Fibroblast of skin of back (primary cell): Measurements from ENCODE around the gene KRTAP24-1. TPM values are rescaled to one million over a fixed set of nuclear protein-coding genes. Genes with fewer than 3 reads are reported as not detected.

Experiments used
- DNase-seq: peaks from one replicate; pipeline ENCODE4 v3.0.0-alpha.2; 2013
- polyA plus RNA-seq, 2 experiments: library from polyadenylated mRNA; unstranded; fragments of 120-200 nt; gene quantifications; one replicate each; pipeline ENCODE4 v1.2.1, GENCODE V29; 2013; ENCODE audit not compliant: insufficient read length in 2 of 2

Gene KRTAP24-1, protein sequence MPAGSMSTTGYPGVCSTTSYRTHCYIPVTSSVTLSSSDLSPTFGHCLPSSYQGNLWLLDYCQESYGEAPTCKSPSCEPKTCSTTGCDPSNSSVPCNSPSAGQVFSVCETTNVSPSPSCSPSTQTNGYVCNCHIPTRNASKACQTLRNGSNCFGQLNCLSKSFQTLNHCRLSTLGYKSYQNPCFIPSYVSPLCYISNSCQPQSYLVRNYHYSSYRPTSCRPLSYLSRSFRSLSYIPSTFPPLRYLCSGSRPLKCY
- not detected for polyA plus RNA-seq (2013, experiment 1 of 2; ENCODE audit: insufficient read length)
- not detected for polyA plus RNA-seq (2013, experiment 2 of 2; ENCODE audit: insufficient read length)

GRCh38 chr21:30282850-30283249, at the start of gene KRTAP24-1:
KRTAP24-1 (minus strand) TSS chr21:30282950; CDS start chr21:30282932, 18 bp downstream.
- DNase-seq: no peak

- DNase-seq: peak; percentile 69
These were observed 46.6 kb upstream of the KRTAP24-1 start for GRCh38 chr21:30329203-30329875.

GRCh38 chr21:30326390-30326789, 43.6 kb upstream of the KRTAP24-1 start:
- no peak for DNase-seq

DNA sequence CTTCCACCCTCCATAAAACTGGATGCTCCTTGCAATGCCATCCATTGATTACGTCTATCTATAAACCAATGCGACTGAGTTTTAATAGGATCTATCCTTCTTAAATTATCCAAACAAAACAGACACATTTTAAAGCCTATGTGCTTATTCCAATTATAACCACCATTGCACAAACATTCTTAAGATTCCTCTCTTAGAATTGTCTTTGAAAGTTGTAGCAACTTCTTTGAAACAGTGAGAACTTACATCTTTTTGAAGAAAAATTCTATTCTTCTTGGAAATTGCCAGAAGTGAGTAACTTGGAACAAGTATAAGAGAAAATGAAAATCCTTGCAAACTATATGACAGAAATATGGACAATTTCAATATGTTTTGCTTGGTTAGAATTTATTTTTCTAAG, 37.5 kb upstream of the KRTAP24-1 start, which contains the start of gene KRTAP26-1:
KRTAP26-1 (minus strand) TSS at position 101 of the 400 bp plus-strand sequence. CDS start 280 bp downstream, outside the sequence.
- DNase-seq: no peak

GRCh38 chr21:30315701-30316100, 33.0 kb upstream of the KRTAP24-1 start:
- DNase-seq: no peak

GRCh38 chr21:30306884-30307283, 24.1 kb upstream of the KRTAP24-1 start:
- DNase-seq: no peak

DNA sequence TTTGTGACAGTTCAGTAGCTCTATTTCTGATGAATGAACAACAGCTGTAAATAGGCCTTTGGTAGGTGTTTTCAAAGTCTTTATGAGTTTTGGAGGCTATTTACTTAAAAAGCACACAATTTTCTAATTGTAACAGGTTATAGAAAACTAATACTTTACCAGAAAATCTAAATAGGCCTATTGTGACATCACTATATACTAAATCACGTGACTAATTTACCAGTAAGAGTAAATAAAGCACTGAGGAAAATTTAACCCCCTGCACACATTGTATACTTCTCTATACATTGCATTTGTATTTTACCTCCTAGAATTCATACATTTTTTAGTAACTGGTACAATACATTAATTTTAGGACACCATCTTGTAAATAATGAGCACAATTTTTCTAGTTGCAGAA, 22.4 kb upstream of the KRTAP24-1 start:
- no peak for DNase-seq

- no peak for DNase-seq
These were observed 6.5 kb upstream of the KRTAP24-1 start, which contains the start of gene KRTAP25-1 for GRCh38 chr21:30289215-30289614. KRTAP25-1 (minus strand) TSS chr21:30289514; CDS start chr21:30289490, 24 bp downstream.

DNA sequence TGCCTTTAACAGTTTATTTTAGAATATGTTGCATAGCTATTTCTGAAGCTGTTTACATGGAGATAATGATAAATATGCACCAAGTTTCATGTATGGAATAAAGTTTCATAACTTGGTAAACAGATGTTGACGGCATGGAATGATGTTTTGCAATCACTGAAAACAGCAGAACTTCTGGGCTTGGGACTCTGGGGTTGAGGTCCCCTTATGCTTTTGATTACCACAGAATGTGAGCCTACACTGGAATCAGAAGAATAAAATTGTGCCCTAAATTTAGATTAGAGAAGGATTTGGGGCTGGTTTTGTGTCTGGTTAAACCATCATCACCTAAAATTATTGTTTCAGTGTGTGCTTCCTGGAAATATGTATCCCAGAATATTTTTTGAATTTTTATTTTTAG, 11.1 kb downstream of the KRTAP24-1 start:
- DNase-seq: no peak

GRCh38 chr21:30271156-30271555, 11.6 kb downstream of the KRTAP24-1 start:
- DNase-seq: peak; percentile 17

DNA sequence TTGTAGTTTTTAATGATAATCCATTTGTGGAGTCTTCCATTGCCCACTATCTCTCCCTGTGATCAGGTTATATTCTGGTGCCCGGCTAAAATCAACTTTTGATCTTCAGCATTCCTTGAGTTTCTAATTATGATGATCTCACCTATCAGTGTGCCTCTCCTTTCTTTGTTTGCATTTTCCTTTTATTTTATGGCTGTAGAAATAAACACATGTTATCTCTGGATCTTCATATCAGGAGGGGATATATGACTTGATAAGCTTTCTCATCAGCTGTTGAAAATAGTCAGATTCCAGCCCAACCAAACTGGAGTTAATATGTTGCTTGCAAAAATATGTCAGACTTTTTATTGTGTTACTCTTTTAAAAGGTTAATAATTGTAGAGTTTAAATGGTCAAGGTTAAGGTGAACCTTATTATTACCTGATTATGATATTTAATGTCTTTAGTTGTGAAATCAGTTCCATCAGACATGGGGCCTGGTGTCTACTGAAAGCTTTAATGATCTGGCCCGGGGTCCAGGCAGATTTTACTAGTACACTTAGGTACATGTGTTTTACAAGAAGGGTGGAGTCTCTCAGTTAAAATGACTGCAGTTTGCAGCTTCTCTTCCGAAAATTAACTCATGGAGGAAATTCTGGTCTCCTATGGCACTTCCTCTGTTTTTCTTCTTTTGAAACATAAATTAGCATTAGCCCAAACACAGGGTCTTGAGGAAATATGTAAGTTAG, 12.8 kb downstream of the KRTAP24-1 start:
- DNase-seq: no peak

DNA sequence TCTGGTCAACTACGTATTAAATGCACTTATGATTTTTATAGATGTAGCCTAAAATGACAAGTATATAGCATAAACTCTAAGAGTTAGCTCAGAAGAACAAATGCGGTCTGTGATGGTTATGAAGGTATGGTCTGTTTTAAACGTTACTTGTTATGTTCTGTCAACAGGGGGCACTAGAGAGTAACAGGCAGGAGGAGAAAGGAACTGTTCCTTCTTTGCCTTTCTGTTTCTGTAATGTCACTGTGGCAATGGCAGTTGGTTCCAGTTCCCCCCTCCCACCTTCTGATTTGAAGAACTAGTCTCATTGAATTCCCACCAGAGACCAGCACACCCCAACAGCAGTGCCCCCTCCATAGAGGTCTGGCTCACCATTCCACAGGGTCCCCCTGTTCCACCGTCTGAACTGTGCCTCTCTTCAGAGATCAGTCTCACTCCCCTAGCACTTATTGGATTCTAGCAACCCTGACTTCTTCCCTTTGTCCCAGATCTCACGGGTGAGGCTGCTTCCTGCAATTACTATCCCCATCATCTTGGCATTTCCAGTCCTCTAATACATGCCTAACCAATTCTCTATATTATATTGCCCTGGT, 14.0 kb downstream of the KRTAP24-1 start:
- DNase-seq: peak; percentile 7

DNA sequence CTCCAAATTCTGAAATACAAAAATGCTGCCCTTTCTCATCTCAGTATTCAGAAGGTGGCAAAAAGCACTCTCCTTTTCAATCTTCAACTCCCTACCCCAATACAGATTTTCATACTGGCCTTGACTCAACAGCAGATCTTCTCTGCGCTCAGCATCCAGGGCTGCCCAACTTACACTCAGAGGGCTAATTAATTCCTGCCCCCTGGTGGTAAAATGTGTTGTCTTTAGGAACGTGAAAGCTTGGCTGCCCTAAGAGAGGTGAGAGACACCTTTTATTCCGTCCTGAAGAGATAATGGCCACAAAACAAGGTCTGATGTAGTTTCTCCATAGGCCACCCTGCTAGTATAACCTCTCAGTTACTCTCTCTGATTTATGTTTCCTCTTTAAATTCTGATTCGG, 25.0 kb downstream of the KRTAP24-1 start:
- peak; percentile 36 for DNase-seq

- DNase-seq: peak; percentile 4
These were observed 26.6 kb downstream of the KRTAP24-1 start for GRCh38 chr21:30256100-30256499.

DNA sequence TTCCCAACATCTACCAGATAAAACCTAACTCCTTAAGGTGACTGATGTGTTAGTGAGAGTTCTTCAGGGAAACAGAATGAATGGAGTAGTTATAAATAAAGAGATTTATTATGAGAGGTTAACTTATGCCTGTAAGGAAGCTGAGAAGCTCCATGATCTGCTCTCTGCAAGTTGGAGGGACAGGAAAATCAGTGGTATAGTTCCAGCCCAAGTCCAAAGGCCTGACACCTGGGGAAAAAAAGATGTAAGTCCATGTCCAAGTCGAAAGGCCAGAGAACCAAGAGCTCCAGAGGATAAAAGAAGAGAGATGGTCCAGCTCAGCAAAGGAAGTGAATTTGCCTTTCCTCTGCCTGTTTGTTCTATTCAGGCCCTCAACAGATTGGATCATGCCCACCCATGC, 27.1 kb downstream of the KRTAP24-1 start:
- DNase-seq: no peak

DNA sequence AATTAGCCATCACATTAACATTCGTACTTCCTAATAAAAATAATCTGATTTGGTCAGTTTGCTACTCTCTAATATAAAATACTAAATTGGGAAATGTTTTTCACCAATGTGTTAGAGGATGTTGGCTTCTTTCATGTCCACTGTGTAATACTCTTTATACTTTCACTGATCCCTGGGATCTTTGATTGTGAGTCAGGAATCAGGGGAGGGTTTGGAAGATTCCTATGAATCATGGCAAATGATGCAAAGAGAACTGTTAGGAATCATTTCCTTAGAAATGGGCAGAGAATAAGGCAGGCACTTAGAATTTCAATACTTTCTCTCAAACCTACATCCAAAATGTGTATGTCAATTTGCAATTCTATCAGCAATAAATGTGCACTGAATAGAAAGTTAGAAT, 31.0 kb downstream of the KRTAP24-1 start:
- peak; percentile 13 for DNase-seq

GRCh38 chr21:30249936-30250335, 32.8 kb downstream of the KRTAP24-1 start:
- DNase-seq: no peak

- DNase-seq: no peak
These were observed 33.9 kb downstream of the KRTAP24-1 start for GRCh38 chr21:30248844-30249243.

- DNase-seq: no peak
These were observed 37.7 kb downstream of the KRTAP24-1 start for GRCh38 chr21:30245061-30245460.

GRCh38 chr21:30243691-30244090, 39.1 kb downstream of the KRTAP24-1 start:
- DNase-seq: no peak

GRCh38 chr21:30240661-30241060, 42.1 kb downstream of the KRTAP24-1 start:
- DNase-seq: no peak

DNA sequence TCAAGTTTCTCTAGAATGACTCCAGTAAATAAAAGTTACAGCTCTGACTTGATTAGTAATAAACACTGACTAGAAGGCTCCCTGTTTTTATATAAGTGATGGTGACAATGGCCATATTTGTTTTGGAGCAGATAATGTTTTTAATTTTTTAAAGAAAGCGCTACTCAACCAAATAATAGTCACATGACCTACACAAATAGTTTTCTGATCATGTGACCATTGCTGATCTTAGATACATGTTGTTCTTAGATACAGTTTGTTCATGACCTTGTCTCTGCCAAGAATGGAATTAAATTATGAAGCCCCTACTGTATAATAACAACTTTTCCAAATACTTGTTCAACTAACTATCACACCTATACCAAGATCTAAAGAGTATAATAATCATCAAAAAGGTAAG, 44.6 kb downstream of the KRTAP24-1 start:
- no peak for DNase-seq

DNA sequence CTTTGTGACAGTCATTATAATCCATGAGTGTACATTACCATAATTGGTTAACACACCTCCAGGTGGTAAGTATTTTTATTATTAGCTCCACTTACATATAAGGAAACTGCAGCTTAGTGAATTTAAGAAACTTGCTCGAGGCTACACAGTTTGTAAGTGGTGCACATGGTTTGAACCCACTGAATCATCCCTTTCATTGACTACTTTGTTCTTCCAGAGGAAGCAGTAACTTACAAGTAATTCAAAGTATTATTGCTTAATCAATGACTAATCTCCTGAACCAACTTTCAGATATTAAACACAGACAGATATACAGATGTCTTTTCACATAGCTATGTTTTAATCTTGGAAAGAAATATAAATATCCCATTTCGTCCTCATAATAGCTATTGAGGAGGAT, 48.1 kb downstream of the KRTAP24-1 start:
- peak; percentile 24 for DNase-seq
